Parathyroid adenoma (tissue), 2 donors: Measurements from ENCODE around the gene HSH2D.
"Not testable (repeated sequence)": the region's sequence is repeated elsewhere in the genome, so short reads cannot be mapped to it uniquely, and the experiment has no call there.

Experiments
- H2AFZ ChIP-seq: fragments of 300-600 bp; sonication (generic); one replicate; pipeline ENCODE4 v1.7.0; 2017; ENCODE audit warnings: antibody characterized with exemption, mild to moderate bottlenecking
- H3K27ac ChIP-seq: fragments of 300-600 bp; sonication (generic); one replicate; pipeline ENCODE4 v1.7.0; 2017
- H3K27me3 ChIP-seq: fragments of 300-600 bp; sonication (generic); one replicate; pipeline ENCODE4 v1.7.0; 2017; ENCODE audit warnings: low read length; ENCODE audit not compliant: control insufficient read depth, insufficient read depth
- H3K36me3 ChIP-seq: fragments of 300-600 bp; sonication (generic); one replicate; pipeline ENCODE4 v1.7.0; 2017; ENCODE audit warnings: low read length; ENCODE audit not compliant: control insufficient read depth, insufficient read depth
- H3K4me1 ChIP-seq: fragments of 300-600 bp; sonication (generic); one replicate; pipeline ENCODE4 v1.7.0; 2017; ENCODE audit warnings: control low read depth
- H3K4me2 ChIP-seq: fragments of 300-600 bp; sonication (generic); one replicate; pipeline ENCODE4 v1.7.0; 2017; ENCODE audit warnings: low read length
- H3K4me3 ChIP-seq: fragments of 300-600 bp; sonication (generic); one replicate; pipeline ENCODE4 v1.7.0; 2017; ENCODE audit warnings: low read depth, low read length
- H3K79me2 ChIP-seq: fragments of 300-600 bp; sonication (generic); one replicate; pipeline ENCODE4 v1.7.0; 2017; ENCODE audit warnings: control low read depth
- H3K9ac ChIP-seq: fragments of 300-600 bp; sonication (generic); one replicate; pipeline ENCODE4 v1.7.0; 2017; ENCODE audit warnings: mild to moderate bottlenecking
- H3K9me3 ChIP-seq: fragments of 300-600 bp; sonication (generic); one replicate; pipeline ENCODE4 v1.7.0; 2017; ENCODE audit warnings: low read length; ENCODE audit not compliant: control insufficient read depth
- CTCF ChIP-seq: fragments of 300-600 bp; sonication (generic); IDR thresholded peaks from one replicate; pipeline ENCODE4 v1.7.0; 2017; ENCODE audit warnings: antibody characterized with exemption, mild to moderate bottlenecking
- donor health status: primary hyperparathyroidism.

The HSH2D gene

GRCh38 chr19:16098416-16098768 lies 45.1 kb upstream of the HSH2D start:
- Histone ChIP-seq H3K9ac (no peak overlapping the region), H3K4me3 (no peak overlapping the region), H3K79me2 (no peaks in the 10 kb centered on the region), H3K4me1 (peaks cover 2% of the 10 kb centered on the region), H3K4me2 (no peak overlapping the region), H3K36me3 (no peaks in the 10 kb centered on the region), H3K27ac (no peak overlapping the region), H3K27me3 (no peaks in the 10 kb centered on the region), H2AFZ (no peak overlapping the region), H3K9me3 (no peaks in the 10 kb centered on the region)
- no peak for TF ChIP-seq CTCF

DNA sequence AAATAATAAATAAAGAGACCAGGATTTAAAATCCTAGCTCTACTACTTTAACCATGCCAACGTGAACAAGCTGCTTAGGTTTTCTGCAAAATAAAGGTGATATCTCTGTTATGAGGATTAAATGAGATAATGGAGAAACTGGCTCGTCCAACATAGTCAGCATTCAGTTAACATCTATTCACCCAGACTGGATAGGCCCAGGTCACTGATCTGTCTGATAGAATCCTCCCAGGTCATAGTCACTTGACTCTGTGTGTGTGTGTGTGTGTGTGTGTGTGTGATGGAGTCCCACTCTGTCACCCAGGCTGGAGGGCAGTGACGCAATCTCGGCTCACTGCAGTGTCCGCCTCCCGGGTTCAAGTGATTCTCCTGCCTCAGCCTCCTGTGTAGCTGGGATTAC lies 44.7 kb upstream of the HSH2D start:
- TF ChIP-seq CTCF = no peak
- Histone ChIP-seq H3K4me1 (peaks cover 2% of the 10 kb centered on the region), H2AFZ (no peak overlapping the region), H3K27me3 (no peaks in the 10 kb centered on the region), H3K4me2 (no peak overlapping the region), H3K27ac (no peak overlapping the region), H3K9ac (no peak overlapping the region), H3K4me3 (no peak overlapping the region), H3K9me3 (no peaks in the 10 kb centered on the region), H3K79me2 (no peaks in the 10 kb centered on the region), H3K36me3 (no peaks in the 10 kb centered on the region)

DNA sequence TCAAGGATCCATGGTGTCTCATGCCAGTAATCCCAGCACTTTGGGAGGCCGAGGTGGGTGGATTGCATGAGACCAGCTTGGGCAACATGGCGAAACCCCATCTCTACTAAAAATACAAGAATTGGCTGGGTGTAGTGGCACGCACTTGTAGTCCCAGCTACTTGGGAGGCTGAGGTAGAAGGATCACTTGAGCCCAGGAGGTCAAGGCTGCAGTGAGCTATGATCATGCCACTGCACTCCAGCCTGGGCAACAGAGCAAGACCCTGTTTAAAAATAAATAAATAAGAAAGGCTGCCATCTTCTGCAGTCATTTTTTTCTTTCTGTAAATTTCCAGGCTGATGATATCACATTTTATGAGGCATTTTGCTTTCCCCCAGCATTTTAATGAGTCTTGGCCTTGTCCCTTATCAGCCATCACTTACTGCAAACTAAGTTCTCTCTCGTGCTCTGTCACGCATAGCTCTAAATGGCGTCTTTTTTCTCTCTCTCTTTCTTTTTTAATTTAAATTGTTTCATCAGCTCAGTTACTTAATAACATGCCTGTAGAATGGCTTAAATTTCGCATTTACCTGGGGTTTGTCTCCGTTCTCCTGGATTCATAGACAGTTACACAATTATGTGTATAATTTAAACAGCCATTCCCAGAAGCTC lies 44.0 kb upstream of the HSH2D start:
- H3K9ac ChIP-seq, H3K79me2 ChIP-seq, H3K9me3 ChIP-seq, H3K4me1 ChIP-seq, H3K4me2 ChIP-seq, H3K27ac ChIP-seq, H3K4me3 ChIP-seq, H3K36me3 ChIP-seq, H3K27me3 ChIP-seq: not testable (repeated sequence)
- peak overlapping the region; percentile 2 for H2AFZ ChIP-seq

DNA sequence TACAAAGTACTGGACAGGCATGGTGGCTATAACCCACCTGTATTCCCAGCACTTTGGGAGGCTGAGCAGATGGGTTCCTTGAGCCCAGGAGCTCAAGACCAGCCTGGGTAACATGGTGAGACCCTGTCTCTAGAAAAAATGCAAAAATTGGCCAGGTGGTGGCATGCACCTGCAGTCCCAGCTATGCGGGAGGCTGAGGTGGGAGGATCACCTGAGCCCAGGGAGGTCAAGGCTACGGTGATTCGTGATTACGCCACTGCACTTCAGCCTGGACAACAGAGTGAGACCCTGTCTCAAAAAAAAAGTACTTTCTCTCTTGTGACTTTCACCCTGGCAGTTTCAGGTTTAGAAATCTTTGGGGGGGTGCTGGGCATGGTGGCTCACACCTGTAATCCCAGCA lies 43.0 kb upstream of the HSH2D start:
- Histone ChIP-seq H3K79me2 (no peaks in the 10 kb centered on the region), H3K36me3 (no peaks in the 10 kb centered on the region), H3K4me2 (no peak overlapping the region), H3K27me3 (no peaks in the 10 kb centered on the region), H3K9me3 (no peaks in the 10 kb centered on the region), H3K4me1 (peaks cover 2% of the 10 kb centered on the region), H3K27ac (no peak overlapping the region), H2AFZ (no peak overlapping the region), H3K9ac (no peak overlapping the region), H3K4me3 (no peak overlapping the region)
- no peak for TF ChIP-seq CTCF

- Histone ChIP-seq H3K79me2 (no peaks in the 10 kb centered on the region), H3K27me3 (no peaks in the 10 kb centered on the region), H3K36me3 (no peaks in the 10 kb centered on the region), H3K9me3 (no peaks in the 10 kb centered on the region), H3K27ac (no peak overlapping the region), H2AFZ (no peak overlapping the region), H3K4me3 (no peak overlapping the region), H3K4me1 (peaks cover 2% of the 10 kb centered on the region), H3K9ac (no peak overlapping the region), H3K4me2 (no peak overlapping the region)
- TF ChIP-seq CTCF = no peak
Measured at GRCh38 chr19:16104722-16105121, 38.8 kb upstream of the HSH2D start.
